Keratinocyte (primary cell): ENCODE data around the gene ACACB.

Experiments
- EZH2 ChIP-seq: IDR thresholded peaks from one replicate; pipeline ENCODE4 v1.6.1; 2012; ENCODE audit warnings: inconsistent platforms, mild to moderate bottlenecking, low read length, moderate library complexity
- TF ChIP-seq, protein P1 (sequence below), 3 experiments: IDR thresholded peaks in 1 of 3; conservative IDR thresholded peaks in 1 of 3; optimal IDR thresholded peaks in 1 of 3; 2 replicates in 2 of 3; 3 replicates in 1 of 3; pipeline versions ENCODE3 to v1.5.1; 2011; ENCODE audit warnings: low read length in 3 of 3, mild to moderate bottlenecking in 3 of 3, moderate library complexity in 2 of 3, control low read depth in 1 of 3, inconsistent platforms in 1 of 3; ENCODE audit not compliant: insufficient read depth in 2 of 3; ENCODE audit errors: extremely low read depth in 1 of 3

DNA sequence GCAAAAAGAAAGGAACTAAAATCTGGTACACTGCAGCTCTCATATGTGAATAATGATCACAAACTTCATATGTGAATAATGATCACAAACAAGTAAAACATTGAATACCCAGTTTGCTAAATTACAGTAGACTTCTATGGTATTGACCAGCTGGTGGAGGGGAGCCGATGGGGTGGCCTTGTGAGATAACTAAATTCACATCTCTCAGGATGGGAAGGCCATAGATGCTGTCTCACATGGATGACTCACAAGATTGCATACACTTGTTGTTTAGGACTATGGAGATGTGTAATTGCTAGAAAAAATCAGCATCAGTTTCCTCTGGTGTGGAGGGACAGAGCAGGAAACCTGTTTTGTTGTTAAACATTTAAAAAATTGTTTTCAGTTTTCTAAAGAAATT is 49.2 kb downstream of the ACACB start:
- no peak for TF ChIP-seq EZH2
- TF ChIP-seq, protein P1, sequence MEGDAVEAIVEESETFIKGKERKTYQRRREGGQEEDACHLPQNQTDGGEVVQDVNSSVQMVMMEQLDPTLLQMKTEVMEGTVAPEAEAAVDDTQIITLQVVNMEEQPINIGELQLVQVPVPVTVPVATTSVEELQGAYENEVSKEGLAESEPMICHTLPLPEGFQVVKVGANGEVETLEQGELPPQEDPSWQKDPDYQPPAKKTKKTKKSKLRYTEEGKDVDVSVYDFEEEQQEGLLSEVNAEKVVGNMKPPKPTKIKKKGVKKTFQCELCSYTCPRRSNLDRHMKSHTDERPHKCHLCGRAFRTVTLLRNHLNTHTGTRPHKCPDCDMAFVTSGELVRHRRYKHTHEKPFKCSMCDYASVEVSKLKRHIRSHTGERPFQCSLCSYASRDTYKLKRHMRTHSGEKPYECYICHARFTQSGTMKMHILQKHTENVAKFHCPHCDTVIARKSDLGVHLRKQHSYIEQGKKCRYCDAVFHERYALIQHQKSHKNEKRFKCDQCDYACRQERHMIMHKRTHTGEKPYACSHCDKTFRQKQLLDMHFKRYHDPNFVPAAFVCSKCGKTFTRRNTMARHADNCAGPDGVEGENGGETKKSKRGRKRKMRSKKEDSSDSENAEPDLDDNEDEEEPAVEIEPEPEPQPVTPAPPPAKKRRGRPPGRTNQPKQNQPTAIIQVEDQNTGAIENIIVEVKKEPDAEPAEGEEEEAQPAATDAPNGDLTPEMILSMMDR (optimal IDR thresholded peaks at IDR 0.05 in 1 of 3, IDR thresholded peaks at IDR 0.05 in 1 of 3, conservative IDR thresholded peaks at IDR 0.05 in 1 of 3; ENCODE audit: extremely low read depth in 1 of 3, insufficient read depth in 2 of 3, low read length in 3 of 3), result no peak
